GM10248 (cell line): Measurements from ENCODE around the gene RTF1.

Source experiments
- CTCF ChIA-PET: fragments of 300-600 bp; sonication (Branson Sonifier 250); formaldehyde crosslinking; extraction: SDS; loops from one replicate; lab custom pipeline; 2021; ENCODE audit warnings: antibody characterized with exemption; lab: Yijun Ruan, JAX
- POLR2A ChIA-PET: fragments of 350-650 bp; sonication (Branson Sonifier 250); formaldehyde crosslinking; extraction: SDS; loops from one replicate; lab custom pipeline; 2020; ENCODE audit warnings: antibody characterized with exemption; lab: Yijun Ruan, JAX
- DNase-seq: peaks from one replicate; pipeline ENCODE4 v3.0.0; 2012; ENCODE audit errors: extremely low spot score
- CTCF ChIP-seq: IDR thresholded peaks from 2 replicates; pipeline ENCODE4 v1.5.1; 2012; ENCODE audit warnings: mild to moderate bottlenecking, low read depth; ENCODE audit errors: extremely low read depth, missing control alignments, control extremely low read depth

RTF1 gene

DNA sequence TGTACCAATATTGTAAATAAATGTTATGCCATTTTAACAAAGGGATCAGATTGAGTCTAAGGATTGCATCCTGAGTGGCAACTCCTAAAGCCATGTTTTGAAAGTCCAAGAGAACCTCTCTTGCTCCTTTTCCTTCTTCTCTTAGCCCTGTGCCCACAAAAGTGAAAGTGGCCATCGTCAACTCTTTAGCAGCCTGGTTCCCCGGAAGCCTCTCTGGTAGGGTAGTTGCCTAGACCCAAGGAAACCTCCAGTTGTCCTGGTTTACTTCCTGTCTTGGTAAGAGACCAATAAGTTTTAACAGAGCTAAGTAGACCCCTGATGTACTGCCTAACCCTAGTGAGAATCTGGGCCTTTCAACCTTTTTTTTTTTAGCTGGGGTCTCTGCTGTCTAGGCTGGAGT is 66.6 kb downstream of the RTF1 start:
- CTCF ChIA-PET, result interaction anchor here (4.1 kb wide), 1 partner anchor 18 kb away, joined by 33 read pairs; no protein-coding TSS in a partner anchor
- DNase-seq, result no peak
- TF ChIP-seq CTCF, result no peak
- POLR2A ChIA-PET, result no interaction called here

DNA sequence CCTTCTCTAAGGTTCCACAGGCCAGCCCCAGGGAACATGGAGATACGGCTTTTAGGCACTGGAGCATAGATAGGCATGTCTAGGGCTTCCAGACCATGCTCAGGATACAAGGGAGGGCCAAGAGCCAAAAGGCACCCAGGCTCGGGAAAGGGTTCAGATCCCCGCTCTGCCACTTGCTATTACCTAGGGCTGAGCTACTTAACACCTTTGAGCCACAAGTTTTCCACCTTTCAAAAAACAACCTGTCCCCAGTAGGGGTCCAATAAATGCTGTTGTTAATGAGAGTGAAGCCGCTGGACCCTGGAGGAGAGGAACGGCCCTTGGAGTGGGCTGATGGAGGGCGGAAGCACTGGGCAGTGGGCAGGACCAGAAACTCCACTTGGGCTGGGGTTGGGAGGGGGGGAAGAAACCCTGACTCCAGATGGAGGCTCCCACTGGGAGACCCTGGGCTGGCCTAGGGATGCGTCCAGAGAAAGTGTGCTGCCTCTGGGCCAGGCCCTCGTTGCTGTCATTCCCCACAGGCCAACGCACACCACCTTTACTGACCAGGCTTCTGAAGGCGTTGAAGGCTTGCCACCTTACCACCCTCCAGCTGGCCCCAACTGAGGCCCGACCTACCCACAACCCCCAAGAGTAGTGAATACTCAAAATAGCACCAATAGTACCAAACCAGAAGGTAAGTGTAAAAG is 68.2 kb downstream of the RTF1 start:
- no peak for TF ChIP-seq CTCF
- ChIA-PET CTCF (interaction anchor here (1.0 to 4.1 kb wide), 3 partner anchors 10 to 20 kb away, joined by 3 to 33 read pairs (median 3); no protein-coding TSS in a partner anchor), POLR2A (interaction anchor here (1.3 kb wide), 1 partner anchor 9 kb away, joined by 6 read pairs; the partner anchor contains the start of gene ITPKA)
- no peak for DNase-seq

DNA sequence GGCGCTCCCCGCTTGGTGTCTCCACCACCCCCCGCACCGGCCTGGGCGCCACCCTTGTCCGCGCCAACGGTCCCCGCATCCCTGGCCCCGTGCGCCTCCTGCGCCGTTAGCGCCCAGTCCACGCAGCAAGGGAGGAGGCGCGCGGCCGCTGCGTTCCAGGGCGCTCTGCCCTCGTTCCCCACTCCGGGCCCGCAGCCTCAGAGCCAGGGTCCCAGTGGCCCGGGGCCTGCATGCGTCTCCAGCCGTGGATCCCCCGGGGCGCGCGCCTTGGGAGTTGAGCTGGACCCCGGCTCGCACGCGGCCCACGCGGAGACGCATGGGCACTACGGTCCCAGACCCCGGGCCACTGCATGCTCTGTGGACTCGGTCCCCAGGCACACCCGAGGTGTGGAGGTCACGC is 69.4 kb downstream of the RTF1 start:
- no peak for DNase-seq
- CTCF ChIA-PET, result no interaction called here
- no peak for TF ChIP-seq CTCF
- POLR2A ChIA-PET, result no interaction called here

- ChIA-PET POLR2A (no interaction called here), CTCF (no interaction called here)
- DNase-seq, result no peak
These were observed 70.5 kb downstream of the RTF1 start for GRCh38 chr15:41487381-41487780.

DNA sequence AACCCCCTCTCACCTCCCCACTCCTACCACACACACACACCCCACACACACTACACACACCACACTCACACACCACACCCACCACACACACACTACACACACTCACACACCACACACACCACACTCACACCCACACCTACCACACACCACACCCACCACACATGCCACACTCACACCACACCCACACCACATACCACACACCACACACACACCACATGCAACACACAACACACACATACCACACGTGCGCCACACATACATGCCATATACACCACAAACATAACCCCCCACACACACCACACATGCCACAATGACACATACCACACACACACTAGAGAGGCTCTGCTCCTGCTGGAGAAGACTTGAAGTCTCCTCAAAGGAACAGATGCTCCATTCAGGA is 70.9 kb downstream of the RTF1 start:
- CTCF ChIA-PET, result no interaction called here
- POLR2A ChIA-PET, result no interaction called here
- TF ChIP-seq CTCF, result no peak
- no peak for DNase-seq

More at GRCh38 chr15:41487381-41487780, 70.5 kb downstream of the RTF1 start:
- TF ChIP-seq CTCF, result no peak

DNA sequence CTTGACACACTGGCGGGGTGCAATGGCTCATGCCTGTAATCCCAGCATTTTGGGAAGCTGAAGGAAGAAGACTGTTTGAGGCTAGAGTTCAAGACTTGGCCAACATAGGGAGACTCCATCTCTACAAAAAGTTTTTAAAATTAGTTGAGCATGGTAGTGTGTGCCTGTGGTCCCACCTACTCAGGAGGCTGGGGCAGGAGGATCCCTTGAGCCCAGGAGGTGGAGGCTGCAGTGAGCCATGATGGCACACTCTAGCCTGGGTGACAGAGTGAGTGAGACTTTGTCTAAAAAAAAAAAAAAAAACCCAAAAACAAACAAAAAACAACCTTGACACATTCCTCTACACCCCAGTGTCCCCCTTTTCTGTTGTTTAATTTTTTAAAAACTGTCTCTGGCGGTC is 72.7 kb downstream of the RTF1 start:
- no peak for DNase-seq
- ChIA-PET POLR2A (interaction anchor here (0.7 kb wide), 1 partner anchor 8 kb away, joined by 4 read pairs; no protein-coding TSS in a partner anchor), CTCF (no interaction called here)
- no peak for TF ChIP-seq CTCF
